Lower leg skin (tissue), 4 donors: Measurements from ENCODE around the gene PCBP1. TPM values are rescaled to one million over a fixed set of nuclear protein-coding genes. Genes with fewer than 3 reads are reported as not detected.
"Not testable (repeated sequence)": the region's sequence is repeated elsewhere in the genome, so short reads cannot be mapped to it uniquely, and the experiment has no call there.

ENCODE experiments used
- DNase-seq, 2 donors: peaks; one replicate each; pipeline ENCODE4 v3.0.0-alpha.2; 2019; ENCODE audit warnings: low spot score in 2 of 2
- H3K4me3 ChIP-seq: fragments of 200-600 bp; sonication (generic); 2 replicates; pipeline ENCODE4 v1.5.1; 2017; ENCODE audit warnings: mild to moderate bottlenecking, low read depth; ENCODE audit not compliant: poor library complexity, severe bottlenecking
- POLR2A ChIP-seq, 2 donors: fragments of 450-650 bp; IDR thresholded peaks; one replicate each; pipeline ENCODE4 v1.6.1; 2016 to 2017; ENCODE audit warnings: antibody characterized with exemption in 2 of 2, mild to moderate bottlenecking in 1 of 2, moderate library complexity in 1 of 2
- WGBS, 2 donors: methylation state at CpG; one replicate each; pipeline ENCODE4 v1.1.5; 2018; 5-methylcytosine and 5-hydroxymethylcytosine counted together
- intact Hi-C: fragments of 100-400 bp; cut with DNase I; formaldehyde crosslinking; loops from one replicate; pipeline ENCODE4 v1.15.0; 2023; ENCODE audit warnings: low total_unique reads
- total RNA-seq, 4 donors: library from RNA; depleted of rRNA; stranded (reverse); fragments of >200 nt; gene quantifications; one replicate each; pipeline ENCODE4 v1.1.0, GENCODE V29; 2016
- TF ChIP-seq, protein P1 (sequence below), 3 donors: fragments of 450-650 bp; IDR thresholded peaks; one replicate each; pipeline ENCODE4 v1.5.1; 2016; ENCODE audit warnings: antibody characterized with exemption in 3 of 3, mild to moderate bottlenecking in 3 of 3, moderate library complexity in 2 of 3

The PCBP1 gene
- total RNA-seq, 4 donors from 2014 or later, result 148 to 247 (median 186) TPM

- intact Hi-C loops, result loop anchor here (10.0 kb wide), 1 partner anchor 1542 kb away; no protein-coding TSS in a partner anchor
- WGBS, 2 donors, result 1 to 2% methylated on average over 8 of the region's 8 CpGs
- peak in 1 of 2 donors; percentile 58 for DNase-seq
- TF ChIP-seq, protein P1, sequence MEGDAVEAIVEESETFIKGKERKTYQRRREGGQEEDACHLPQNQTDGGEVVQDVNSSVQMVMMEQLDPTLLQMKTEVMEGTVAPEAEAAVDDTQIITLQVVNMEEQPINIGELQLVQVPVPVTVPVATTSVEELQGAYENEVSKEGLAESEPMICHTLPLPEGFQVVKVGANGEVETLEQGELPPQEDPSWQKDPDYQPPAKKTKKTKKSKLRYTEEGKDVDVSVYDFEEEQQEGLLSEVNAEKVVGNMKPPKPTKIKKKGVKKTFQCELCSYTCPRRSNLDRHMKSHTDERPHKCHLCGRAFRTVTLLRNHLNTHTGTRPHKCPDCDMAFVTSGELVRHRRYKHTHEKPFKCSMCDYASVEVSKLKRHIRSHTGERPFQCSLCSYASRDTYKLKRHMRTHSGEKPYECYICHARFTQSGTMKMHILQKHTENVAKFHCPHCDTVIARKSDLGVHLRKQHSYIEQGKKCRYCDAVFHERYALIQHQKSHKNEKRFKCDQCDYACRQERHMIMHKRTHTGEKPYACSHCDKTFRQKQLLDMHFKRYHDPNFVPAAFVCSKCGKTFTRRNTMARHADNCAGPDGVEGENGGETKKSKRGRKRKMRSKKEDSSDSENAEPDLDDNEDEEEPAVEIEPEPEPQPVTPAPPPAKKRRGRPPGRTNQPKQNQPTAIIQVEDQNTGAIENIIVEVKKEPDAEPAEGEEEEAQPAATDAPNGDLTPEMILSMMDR (IDR thresholded peaks at IDR 0.05), result no peak
- no peak for TF ChIP-seq POLR2A (IDR thresholded peaks at IDR 0.05)
- H3K4me3 ChIP-seq, result no peak overlapping the region
Measured at GRCh38 chr2:70132244-70133126, 45.2 kb downstream of the PCBP1 start.

DNA sequence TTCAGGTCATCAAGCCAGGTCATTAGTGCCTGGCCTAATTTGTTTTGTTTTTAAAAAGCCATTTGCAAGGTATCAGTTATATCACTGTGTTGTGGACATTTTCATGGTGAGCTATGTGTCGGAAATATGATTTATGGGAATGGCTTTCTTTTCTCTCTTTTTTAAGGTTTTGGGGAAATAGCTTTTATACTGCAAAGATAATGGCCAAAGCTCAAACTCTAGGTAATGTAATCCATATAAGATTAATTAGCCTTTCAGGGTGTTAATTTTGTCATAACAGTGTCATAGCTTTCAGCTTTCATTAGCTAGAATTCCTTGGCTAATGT is 45.8 kb downstream of the PCBP1 start:
- TF ChIP-seq POLR2A (IDR thresholded peaks at IDR 0.05), result no peak
- TF ChIP-seq, protein P1 (IDR thresholded peaks at IDR 0.05), result no peak
- H3K4me3 ChIP-seq, result no peak overlapping the region
- WGBS, 2 donors, result 48 to 58% methylated on average over 1 of the region's 1 CpG
- intact Hi-C loops, result loop anchor here (10.0 kb wide), 1 partner anchor 1542 kb away; no protein-coding TSS in a partner anchor
- DNase-seq, result no peak

- TF ChIP-seq, protein P1 (IDR thresholded peaks at IDR 0.05), result no peak
- no peak for DNase-seq
- WGBS, 2 donors, result 51 to 53% methylated on average over 10 of the region's 10 CpGs
- H3K4me3 ChIP-seq, result no peak overlapping the region
- intact Hi-C loops, result loop anchor here (10.0 kb wide), 1 partner anchor 1541 kb away; no protein-coding TSS in a partner anchor
Measured at GRCh38 chr2:70133491-70134322, 46.4 kb downstream of the PCBP1 start.

- 90 to 93% methylated on average over 10 of the region's 10 CpGs for WGBS, 2 donors
- intact Hi-C loops, result loop anchor here (10.0 kb wide), 1 partner anchor 1540 kb away; no protein-coding TSS in a partner anchor
- DNase-seq, H3K4me3 ChIP-seq: not testable (repeated sequence)
Measured at GRCh38 chr2:70134323-70134983, 47.2 kb downstream of the PCBP1 start.

Other genes starting within 250 kb of the PCBP1 start
- 10 to 100 TPM; 55.6 to 82.3 (median 60.2) TPM for gene SNRNP27, start 193.5 kb upstream of the PCBP1 start, total RNA-seq
- 10 to 100 TPM; 19.1 to 26.6 (median 23.9) TPM for gene MXD1, start 172.4 kb upstream of the PCBP1 start, total RNA-seq
- 1,000 to 10,000 TPM in 1 of 4 donors, 100 to 1,000 TPM in 3; 771 to 1,715 (median 955) TPM for gene ASPRV1, start 125.8 kb upstream of the PCBP1 start, total RNA-seq
- 10 to 100 TPM in 3 of 4 donors, 1 to 10 TPM in 1; 2.3 to 18.2 (median 11.8) TPM for gene C2orf42, start 103.5 kb downstream of the PCBP1 start, total RNA-seq
- gene TIA1, start 161.2 kb downstream of the PCBP1 start, total RNA-seq, result 10 to 100 TPM; 37.9 to 52.7 (median 40.4) TPM
- gene PCYOX1, start 170.7 kb downstream of the PCBP1 start, total RNA-seq, result 10 to 100 TPM; 37.6 to 65.4 (median 47.6) TPM
- gene SNRPG, start 206.3 kb downstream of the PCBP1 start, total RNA-seq, result 10 to 100 TPM; 37.7 to 60.4 (median 45.3) TPM
- gene FAM136A, start 214.6 kb downstream of the PCBP1 start, total RNA-seq, result 10 to 100 TPM; 20.1 to 22.4 (median 21.3) TPM